Kidney (tissue), 14 donors: ENCODE measurements around the gene PRTG. TPM values are rescaled to one million over a fixed set of nuclear protein-coding genes. Genes with fewer than 3 reads are reported as not detected.

Experiments used
- DNase-seq, 5 donors: peaks; one replicate each; pipeline ENCODE4 v3.0.0-alpha.2; 2013 to 2020
- FAIRE-seq: peaks from 2 replicates; lab custom pipeline; 2012; peaks lifted over from hg19 to GRCh38; lab: Jason Lieb, UNC
- H3K27ac ChIP-seq, 2 donors: one replicate each; pipeline ENCODE4 v1.7.0; 2013; ENCODE audit warnings: low read depth in 2 of 2, low read length in 2 of 2, inconsistent platforms in 1 of 2
- H3K27me3 ChIP-seq: one replicate; pipeline ENCODE4 v1.7.1; 2013; ENCODE audit warnings: low read length, inconsistent platforms; ENCODE audit not compliant: control insufficient read depth, insufficient read depth
- H3K36me3 ChIP-seq, 3 donors: one replicate each; pipeline versions ENCODE4 v1.7.0 to v1.7.1; 2013; ENCODE audit warnings: low read length in 3 of 3, control low read depth in 1 of 3, inconsistent platforms in 1 of 3; ENCODE audit not compliant: insufficient read depth in 3 of 3, control insufficient read depth in 2 of 3
- H3K4me1 ChIP-seq, 3 donors: one replicate each; pipeline versions ENCODE4 v1.7.0 to v1.7.1; 2013; ENCODE audit warnings: low read length in 3 of 3, inconsistent platforms in 1 of 3, low read depth in 1 of 3; ENCODE audit not compliant: control insufficient read depth in 2 of 3, insufficient read depth in 2 of 3
- H3K4me3 ChIP-seq, 3 donors: one replicate each; pipeline versions ENCODE4 v1.7.0 to v1.8.1; 2013; ENCODE audit warnings: low read length in 3 of 3, control low read depth in 1 of 3, inconsistent platforms in 1 of 3
- H3K9ac ChIP-seq, 3 donors: one replicate each; pipeline versions ENCODE4 v1.7.0 to v1.7.1; 2013; ENCODE audit warnings: low read length in 3 of 3, control low read depth in 1 of 3, inconsistent platforms in 1 of 3
- H3K9me3 ChIP-seq, 3 donors: one replicate each; pipeline versions ENCODE4 v1.7.0 to v1.7.1; 2013; ENCODE audit warnings: low read length in 3 of 3, control low read depth in 1 of 3, inconsistent platforms in 1 of 3; ENCODE audit not compliant: control insufficient read depth in 2 of 3, insufficient read depth in 1 of 3
- intact Hi-C: fragments of 100-400 bp; cut with DNase I; formaldehyde crosslinking; loops from one replicate; pipeline ENCODE4 v1.11.1; 2022
- polyA plus RNA-seq: library from polyadenylated mRNA; stranded (reverse); fragments of 350-450 nt; fragmentation: Illumina TruSeq; extraction: RNeasy Lipid Tissue Mini Kit (QIAGEN cat#74804); gene quantifications from one replicate; pipeline ENCODE4 v1.2.3, GENCODE V29; 2014; ENCODE audit warnings: low read depth, low replicate concordance; ENCODE audit not compliant: insufficient read depth
- total RNA-seq: library from RNA; stranded (reverse); fragmentation: NEBNext Ultra II Directional; extraction: Animal tissue kit (Norgen Biotek cat#: 25700); gene quantifications from one replicate; pipeline ENCODE4 v1.2.1, GENCODE V29; 2021
- TF ChIP-seq, protein P1 (sequence below): IDR thresholded peaks from 3 replicates; pipeline ENCODE4 v1.5.1; 2012; ENCODE audit warnings: mild to moderate bottlenecking, moderate library complexity, borderline replicate concordance; ENCODE audit not compliant: insufficient read depth; ENCODE audit errors: extremely low read depth
- donor health status: control.
- donor health status: control.
- donor health status: control.
- donor health status: control.
- donor health status: control.
- donor health status: DM: yes; HTN: yes; CAD: no.
- donor health status: Normal renal cell carcinoma (clear cell type).

The PRTG gene
- total and polyA plus RNA-seq, 2 donors from 2014 or later: 0.84 to 6.4 TPM

DNA sequence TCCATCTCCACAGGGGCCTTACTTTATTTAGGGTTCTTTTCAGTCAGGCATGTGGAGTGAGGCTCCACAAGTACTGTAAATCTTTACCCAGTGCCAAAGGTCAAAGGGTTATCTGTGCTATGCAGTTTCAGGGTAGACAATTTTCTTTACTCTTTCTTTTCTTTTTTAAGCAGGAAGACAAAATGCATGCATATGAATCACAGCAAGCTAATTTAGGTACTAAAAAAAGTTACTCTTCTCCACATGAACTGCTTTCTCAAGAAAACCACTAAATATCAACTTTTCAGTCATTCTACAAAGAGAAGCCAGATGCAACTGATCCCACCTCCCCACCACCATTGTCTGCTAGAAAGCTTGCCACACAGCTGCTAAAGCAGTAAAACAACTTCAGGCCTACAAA, 81.5 kb downstream of the PRTG start:
- FAIRE-seq (no peak), DNase-seq (peak in 2 of 5 donors; percentile 71 to 80)
- no peak overlapping the region for H3K4me3 ChIP-seq
- peaks cover 0 to 5% (median 0%) of the 10 kb centered on the region in 3 donors for H3K4me1 ChIP-seq
- no peaks in the 10 kb centered on the region for H3K36me3 ChIP-seq
- no peaks in the 10 kb centered on the region for H3K9me3 ChIP-seq
- TF ChIP-seq, protein P1, sequence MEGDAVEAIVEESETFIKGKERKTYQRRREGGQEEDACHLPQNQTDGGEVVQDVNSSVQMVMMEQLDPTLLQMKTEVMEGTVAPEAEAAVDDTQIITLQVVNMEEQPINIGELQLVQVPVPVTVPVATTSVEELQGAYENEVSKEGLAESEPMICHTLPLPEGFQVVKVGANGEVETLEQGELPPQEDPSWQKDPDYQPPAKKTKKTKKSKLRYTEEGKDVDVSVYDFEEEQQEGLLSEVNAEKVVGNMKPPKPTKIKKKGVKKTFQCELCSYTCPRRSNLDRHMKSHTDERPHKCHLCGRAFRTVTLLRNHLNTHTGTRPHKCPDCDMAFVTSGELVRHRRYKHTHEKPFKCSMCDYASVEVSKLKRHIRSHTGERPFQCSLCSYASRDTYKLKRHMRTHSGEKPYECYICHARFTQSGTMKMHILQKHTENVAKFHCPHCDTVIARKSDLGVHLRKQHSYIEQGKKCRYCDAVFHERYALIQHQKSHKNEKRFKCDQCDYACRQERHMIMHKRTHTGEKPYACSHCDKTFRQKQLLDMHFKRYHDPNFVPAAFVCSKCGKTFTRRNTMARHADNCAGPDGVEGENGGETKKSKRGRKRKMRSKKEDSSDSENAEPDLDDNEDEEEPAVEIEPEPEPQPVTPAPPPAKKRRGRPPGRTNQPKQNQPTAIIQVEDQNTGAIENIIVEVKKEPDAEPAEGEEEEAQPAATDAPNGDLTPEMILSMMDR: no peak
- H3K9ac ChIP-seq: no peak overlapping the region
- no peaks in the 10 kb centered on the region for H3K27me3 ChIP-seq
- H3K27ac ChIP-seq: no peak overlapping the region
- intact Hi-C loops: no loop called here

DNA sequence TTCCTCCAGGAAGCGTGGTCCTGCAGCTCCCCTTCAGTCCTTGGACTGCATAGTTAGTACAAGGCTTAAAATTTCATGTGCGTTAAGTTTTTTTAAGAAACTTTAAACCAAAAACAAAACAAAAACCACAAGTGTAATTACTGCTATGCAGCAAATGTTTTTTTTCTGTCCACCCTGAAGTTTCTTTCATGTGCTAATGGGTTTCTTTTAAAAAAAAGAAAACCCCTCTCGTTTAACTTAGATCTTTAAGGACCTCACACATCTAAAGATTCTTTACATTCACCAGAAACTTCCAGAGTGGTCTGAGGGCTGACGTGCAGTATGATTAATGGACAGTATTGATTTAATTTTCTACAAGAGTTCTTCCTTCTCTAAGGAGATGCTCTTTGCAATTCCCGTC, 82.8 kb downstream of the PRTG start:
- Histone ChIP-seq H3K4me3 (no peak overlapping the region), H3K36me3 (no peaks in the 10 kb centered on the region), H3K27ac (no peak overlapping the region), H3K9ac (no peak overlapping the region), H3K4me1 (peaks cover 0 to 5% (median 0%) of the 10 kb centered on the region in 3 donors), H3K9me3 (no peaks in the 10 kb centered on the region), H3K27me3 (no peaks in the 10 kb centered on the region)
- FAIRE-seq: no peak
- intact Hi-C loops: no loop called here
- peak in 1 of 5 donors; percentile 16 for DNase-seq
- TF ChIP-seq, protein P1: no peak

DNA sequence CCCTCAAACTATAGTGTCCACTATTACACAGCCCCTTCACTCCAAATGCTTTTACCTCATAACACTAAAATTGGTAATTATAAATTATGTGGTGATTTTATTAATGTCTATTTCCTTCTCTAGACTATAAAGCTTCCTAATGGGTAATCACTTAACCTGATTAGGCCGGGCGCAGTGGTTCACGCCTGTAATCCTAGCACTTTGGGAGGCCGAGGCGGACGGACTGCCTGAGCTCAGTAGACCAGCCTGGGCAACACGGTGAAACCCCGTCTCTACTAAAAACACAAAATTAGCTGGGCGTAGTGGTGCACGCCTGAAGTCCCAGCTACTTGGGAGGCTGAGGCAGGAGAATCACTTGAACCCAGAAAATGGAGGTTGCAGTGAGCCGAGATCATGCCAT, 83.5 kb downstream of the PRTG start:
- Histone ChIP-seq H3K9me3 (no peaks in the 10 kb centered on the region), H3K27me3 (no peaks in the 10 kb centered on the region), H3K36me3 (no peaks in the 10 kb centered on the region), H3K4me3 (no peak overlapping the region), H3K9ac (no peak overlapping the region), H3K4me1 (peaks cover 0 to 5% (median 0%) of the 10 kb centered on the region in 3 donors), H3K27ac (no peak overlapping the region)
- DNase-seq: no peak
- intact Hi-C loops: no loop called here
- FAIRE-seq: no peak
- TF ChIP-seq, protein P1: no peak

DNA sequence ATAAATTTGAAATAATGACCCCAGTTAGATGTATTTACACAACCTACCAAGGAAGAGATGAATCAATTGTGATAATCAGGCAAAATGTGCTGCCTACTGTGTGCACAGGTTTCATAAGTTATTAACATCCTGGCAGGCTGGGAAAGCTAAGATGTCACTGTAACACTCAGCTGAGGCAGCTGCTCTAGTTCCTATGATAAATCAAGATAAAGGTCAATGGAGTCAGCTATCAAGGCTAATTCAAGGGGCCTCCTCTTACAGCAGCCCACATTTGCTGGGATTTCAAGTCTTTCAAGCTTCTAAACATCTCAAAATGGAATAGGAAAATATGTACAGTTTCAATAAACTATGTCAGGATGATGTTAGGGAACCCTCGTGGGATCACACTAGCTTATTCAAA, 84.1 kb downstream of the PRTG start:
- no peak overlapping the region for H3K9ac ChIP-seq
- no peak overlapping the region for H3K27ac ChIP-seq
- TF ChIP-seq, protein P1: no peak
- FAIRE-seq (no peak), DNase-seq (peak in 1 of 5 donors; percentile 29)
- H3K4me3 ChIP-seq: no peak overlapping the region
- no peaks in the 10 kb centered on the region for H3K27me3 ChIP-seq
- no peaks in the 10 kb centered on the region for H3K9me3 ChIP-seq
- peaks cover 0 to 5% (median 0%) of the 10 kb centered on the region in 3 donors for H3K4me1 ChIP-seq
- H3K36me3 ChIP-seq: no peaks in the 10 kb centered on the region
- intact Hi-C loops: no loop called here
